Effector memory CD8-positive, alpha-beta T cell (primary cell): ENCODE results near the gene PTF1A.

ENCODE experiments used
- ATAC-seq: fragments of 150-1000 bp; cut with Tn5 transposase; replicated peaks from 2 replicates; pipeline ENCODE4 v1.10.0; 2021; ENCODE audit warnings: mild to moderate bottlenecking, moderate library complexity
- DNase-seq, 3 experiments: peaks; one replicate each; pipeline ENCODE4 v3.0.0; 2021
- H3K27ac Mint-ChIP-seq, 2 donors: one replicate each; pipeline ENCODE4 v1.8.0; 2022; ENCODE audit warnings: mild to moderate bottlenecking in 2 of 2, mixed read lengths in 2 of 2, moderate library complexity in 2 of 2
- H3K27me3 Mint-ChIP-seq, 2 donors: one replicate each; pipeline ENCODE4 v1.8.0; 2022; ENCODE audit warnings: mixed read lengths in 2 of 2
- H3K36me3 Mint-ChIP-seq: one replicate; pipeline ENCODE4 v1.8.0; 2022; ENCODE audit warnings: mild to moderate bottlenecking, moderate library complexity, mixed read lengths; ENCODE audit not compliant: insufficient read depth
- H3K4me1 Mint-ChIP-seq, 2 donors: one replicate each; pipeline ENCODE4 v1.8.0; 2022; ENCODE audit warnings: low read depth in 2 of 2, mixed read lengths in 2 of 2
- H3K4me3 Mint-ChIP-seq, 2 donors: one replicate each; pipeline ENCODE4 v1.8.0; 2022; ENCODE audit warnings: mild to moderate bottlenecking in 2 of 2, mixed read lengths in 2 of 2, moderate library complexity in 2 of 2
- H3K9me3 Mint-ChIP-seq, 2 donors: one replicate each; pipeline ENCODE4 v1.8.0; 2022; ENCODE audit warnings: mixed read lengths in 2 of 2

The PTF1A gene

DNA sequence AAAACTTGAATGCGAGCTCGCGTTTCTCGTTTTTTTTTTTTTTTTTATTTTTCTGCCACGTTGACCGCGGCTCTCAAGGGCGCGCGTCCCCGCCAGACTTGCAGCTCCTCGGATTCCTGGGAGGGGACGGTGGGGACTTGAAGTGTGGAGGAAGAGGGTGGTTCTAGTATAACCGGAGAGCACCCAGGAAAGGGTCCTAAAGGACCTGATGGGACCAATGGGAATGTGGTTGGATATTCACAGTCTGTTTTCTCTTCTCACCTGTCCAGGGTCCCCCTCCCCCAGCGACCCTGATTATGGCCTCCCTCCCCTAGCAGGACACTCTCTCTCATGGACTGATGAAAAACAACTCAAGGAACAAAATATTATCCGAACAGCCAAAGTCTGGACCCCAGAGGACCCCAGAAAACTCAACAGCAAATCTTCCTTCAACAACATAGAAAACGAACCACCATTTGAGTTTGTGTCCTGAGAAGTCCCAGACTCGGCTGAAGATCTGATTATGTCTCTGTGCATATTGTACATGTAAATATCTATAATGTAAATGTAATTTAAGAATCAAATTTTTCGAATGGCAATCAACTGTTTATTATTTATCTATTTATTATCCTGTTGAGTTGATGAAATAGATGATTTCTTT lies 1.4 kb downstream of the PTF1A start:
- Mint-ChIP-seq H3K9me3 (no peaks in the 10 kb centered on the region), H3K4me1 (peaks cover 0 to 1% of the 10 kb centered on the region in 2 donors), H3K36me3 (no peaks in the 10 kb centered on the region), H3K4me3 (no peak overlapping the region), H3K27ac (no peak overlapping the region), H3K27me3 (peaks cover 75 to 83% of the 10 kb centered on the region in 2 donors)
- ATAC-seq, result no peak
- DNase-seq, result no peak

DNA sequence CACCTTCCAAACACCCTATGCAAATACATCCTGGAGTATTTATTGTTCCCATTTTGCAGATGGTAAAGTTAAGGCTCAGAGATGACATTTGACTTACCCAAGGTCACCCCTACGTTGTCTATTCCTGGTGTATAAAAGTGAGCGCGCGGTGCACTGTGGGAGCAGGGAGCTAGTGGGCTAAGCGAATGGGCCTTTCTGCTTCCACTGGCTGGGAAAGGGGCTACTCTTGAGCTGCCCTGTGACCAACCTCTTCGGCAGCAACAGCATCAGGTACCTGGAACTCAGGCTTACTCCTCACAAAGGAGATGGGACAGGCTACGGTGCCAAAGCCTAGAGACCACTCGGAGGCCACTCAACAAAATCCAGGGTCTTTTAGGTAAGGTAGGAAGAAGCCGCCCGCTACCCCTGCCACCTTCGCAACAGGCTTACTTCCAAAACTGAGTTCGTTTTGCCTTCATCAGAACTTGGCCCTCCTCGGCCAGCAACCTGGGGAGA lies 2.4 kb downstream of the PTF1A start:
- no peak for ATAC-seq
- DNase-seq, result no peak
- Mint-ChIP-seq H3K4me3 (no peak overlapping the region), H3K27ac (no peak overlapping the region), H3K9me3 (no peaks in the 10 kb centered on the region), H3K36me3 (no peaks in the 10 kb centered on the region), H3K27me3 (peaks cover 68 to 80% of the 10 kb centered on the region in 2 donors), H3K4me1 (peaks cover 0 to 1% of the 10 kb centered on the region in 2 donors)

DNA sequence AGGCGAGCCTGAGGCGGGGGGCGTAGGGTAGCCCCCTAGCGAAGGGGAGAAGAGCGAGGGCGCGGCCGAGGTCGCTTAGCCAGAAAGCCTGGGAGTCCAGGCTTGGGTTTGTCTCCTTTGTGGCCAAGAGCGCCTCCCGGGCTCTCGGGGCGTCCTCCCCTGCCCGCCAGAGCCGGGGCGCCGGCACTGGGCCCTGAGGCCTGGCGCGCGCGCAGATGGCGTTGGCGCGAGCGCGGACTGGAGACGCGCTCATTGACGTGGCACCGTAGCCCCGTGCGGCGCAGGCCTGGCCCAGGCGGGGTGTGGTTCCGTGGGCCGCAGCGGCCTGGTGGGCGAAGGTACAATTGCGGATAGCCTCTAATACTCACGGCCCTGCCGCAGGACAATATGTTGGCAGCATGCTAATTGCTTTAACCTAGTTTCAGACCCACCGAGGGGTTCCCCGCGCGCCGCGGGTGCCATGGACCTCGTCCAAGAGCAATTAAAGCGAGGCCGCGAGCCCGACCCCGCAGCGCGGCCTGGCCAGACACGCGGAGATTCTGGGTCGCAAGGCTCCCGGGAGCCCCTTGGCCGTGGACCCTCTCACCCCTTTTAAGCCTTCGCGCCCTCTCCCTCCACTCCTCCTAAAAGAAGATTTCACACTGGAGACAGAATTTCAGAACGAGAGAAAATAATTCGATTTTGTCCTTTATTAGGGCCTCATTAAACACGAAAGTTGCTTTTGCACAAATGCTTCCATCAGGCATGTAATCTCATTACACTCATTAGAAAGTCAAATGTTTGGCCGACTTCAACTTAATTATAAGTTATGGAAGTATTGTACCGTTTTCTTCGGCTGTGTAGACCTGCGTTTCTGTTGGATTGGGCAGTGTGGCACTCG lies 3.1 kb downstream of the PTF1A start:
- Mint-ChIP-seq H3K27me3 (peaks cover 67 to 80% of the 10 kb centered on the region in 2 donors), H3K4me1 (peaks cover 0 to 1% of the 10 kb centered on the region in 2 donors), H3K27ac (no peak overlapping the region), H3K36me3 (no peaks in the 10 kb centered on the region), H3K9me3 (no peaks in the 10 kb centered on the region), H3K4me3 (no peak overlapping the region)
- no peak for ATAC-seq
- no peak for DNase-seq

DNA sequence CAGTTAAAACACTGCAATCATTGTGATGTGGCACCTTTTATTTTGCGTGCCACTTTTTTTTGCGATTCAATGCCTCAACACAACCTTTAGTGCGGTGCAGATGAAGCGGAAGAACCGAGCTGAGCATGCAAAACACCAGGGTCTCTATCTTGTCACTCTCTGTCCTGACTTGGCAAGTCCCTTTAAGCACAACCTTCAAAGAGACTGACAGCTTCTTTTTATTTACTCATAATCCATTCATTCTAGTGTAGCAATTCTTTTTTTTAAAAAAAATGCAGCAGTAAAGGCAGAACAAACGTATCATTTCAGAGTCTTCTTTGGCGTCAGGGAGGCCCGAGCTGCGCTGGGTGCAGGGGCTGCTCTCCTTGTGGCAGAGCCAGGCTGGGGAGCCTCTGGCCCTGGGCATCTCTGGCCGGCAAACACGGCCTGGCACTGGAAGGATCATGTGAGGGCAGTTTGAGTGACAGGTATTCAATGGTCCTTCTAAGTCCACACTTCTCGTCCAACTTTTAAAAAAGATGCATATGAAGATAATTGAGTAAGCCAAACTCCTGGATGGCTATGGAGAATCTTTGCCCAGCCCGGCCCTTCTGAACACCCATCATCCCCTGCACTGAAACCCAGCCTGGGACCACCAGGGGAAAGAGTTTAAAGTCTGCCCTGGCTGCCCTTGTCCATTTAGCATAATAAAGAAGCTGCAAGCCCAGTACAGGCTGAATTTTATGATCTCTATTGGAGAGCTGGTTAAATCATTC lies 3.9 kb downstream of the PTF1A start:
- no peaks in the 10 kb centered on the region for H3K9me3 Mint-ChIP-seq
- peaks cover 4% of the 10 kb centered on the region for H3K36me3 Mint-ChIP-seq
- no peak overlapping the region for H3K4me3 Mint-ChIP-seq
- ATAC-seq, result no peak
- peaks cover 66 to 80% of the 10 kb centered on the region in 2 donors for H3K27me3 Mint-ChIP-seq
- DNase-seq, result no peak
- H3K27ac Mint-ChIP-seq, result no peak overlapping the region
- peaks cover 0 to 1% of the 10 kb centered on the region in 2 donors for H3K4me1 Mint-ChIP-seq

DNA sequence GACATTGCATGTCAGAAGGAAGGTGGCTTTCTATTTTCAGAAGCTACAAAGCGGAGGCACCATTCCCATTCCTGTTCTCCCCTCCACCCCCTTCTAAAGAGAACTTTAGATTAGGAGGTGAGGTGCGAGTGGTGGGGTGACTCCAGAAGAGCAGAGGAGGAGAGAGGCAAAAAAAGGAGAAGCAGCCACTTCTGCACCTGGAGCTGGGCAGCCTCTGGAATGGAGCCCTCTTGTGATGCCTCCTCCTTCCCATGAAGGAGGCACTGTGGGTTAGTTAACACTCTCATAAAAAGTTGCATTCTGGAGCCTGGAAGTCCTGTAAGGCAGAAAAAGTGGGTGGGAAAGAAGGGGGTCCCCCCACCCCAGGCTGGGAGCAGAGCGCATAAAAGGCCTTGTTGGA lies 4.8 kb downstream of the PTF1A start:
- ATAC-seq (no peak), DNase-seq (no peak)
- no peaks in the 10 kb centered on the region for H3K9me3 Mint-ChIP-seq
- no peak overlapping the region for H3K27ac Mint-ChIP-seq
- no peak overlapping the region for H3K4me3 Mint-ChIP-seq
- peaks cover 0 to 1% of the 10 kb centered on the region in 2 donors for H3K4me1 Mint-ChIP-seq
- peaks cover 4% of the 10 kb centered on the region for H3K36me3 Mint-ChIP-seq
- peaks cover 70 to 85% of the 10 kb centered on the region in 2 donors for H3K27me3 Mint-ChIP-seq

DNA sequence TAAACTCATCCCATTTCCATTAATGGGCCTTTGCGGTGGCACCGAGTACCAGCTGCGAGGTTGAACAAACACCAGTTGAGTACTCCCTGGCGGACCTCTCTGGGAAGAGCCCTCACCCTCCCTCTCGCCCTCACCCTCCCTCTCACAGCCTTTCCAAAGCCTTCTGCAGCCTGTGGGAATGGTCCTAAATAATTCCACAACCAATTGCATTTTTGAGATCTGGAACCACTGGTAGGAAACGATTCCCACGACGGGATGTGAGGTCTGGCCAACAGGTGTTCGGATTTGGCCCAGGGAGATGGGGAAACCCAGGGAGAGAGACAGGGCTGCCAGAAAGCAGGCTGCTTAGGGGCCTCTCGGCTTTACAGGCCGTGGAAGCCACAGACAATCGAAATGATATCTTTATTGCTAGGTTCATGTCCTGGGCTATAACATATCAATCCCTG lies 5.3 kb downstream of the PTF1A start:
- Mint-ChIP-seq H3K9me3 (no peaks in the 10 kb centered on the region), H3K4me3 (no peak overlapping the region), H3K36me3 (peaks cover 4% of the 10 kb centered on the region), H3K27me3 (peaks cover 76 to 90% of the 10 kb centered on the region in 2 donors), H3K27ac (no peak overlapping the region), H3K4me1 (peaks cover 0 to under 1% of the 10 kb centered on the region in 2 donors)
- ATAC-seq (no peak), DNase-seq (no peak)

DNA sequence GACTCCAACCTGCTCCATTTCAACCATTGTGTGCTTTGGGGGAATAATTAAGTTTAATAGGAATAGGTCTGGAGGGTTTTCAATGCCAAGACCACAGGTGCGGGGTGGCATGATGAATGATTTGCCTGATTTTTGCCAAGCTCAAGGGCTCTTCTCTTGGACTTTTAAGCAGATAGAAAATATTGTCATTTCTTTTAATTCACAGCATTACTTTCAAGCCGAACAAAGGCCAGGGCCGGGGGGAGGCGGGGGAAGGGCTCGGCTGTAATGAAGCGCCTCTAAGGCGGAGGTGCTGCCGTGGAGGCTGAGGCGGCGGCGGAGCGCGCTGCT lies 6.5 kb downstream of the PTF1A start:
- H3K27me3 Mint-ChIP-seq, result peaks cover 83 to 97% of the 10 kb centered on the region in 2 donors
- no peak overlapping the region for H3K4me3 Mint-ChIP-seq
- no peaks in the 10 kb centered on the region for H3K4me1 Mint-ChIP-seq
- H3K36me3 Mint-ChIP-seq, result peaks cover 4% of the 10 kb centered on the region
- no peak for DNase-seq
- no peak for ATAC-seq
- no peak overlapping the region for H3K27ac Mint-ChIP-seq
- H3K9me3 Mint-ChIP-seq, result no peaks in the 10 kb centered on the region

DNA sequence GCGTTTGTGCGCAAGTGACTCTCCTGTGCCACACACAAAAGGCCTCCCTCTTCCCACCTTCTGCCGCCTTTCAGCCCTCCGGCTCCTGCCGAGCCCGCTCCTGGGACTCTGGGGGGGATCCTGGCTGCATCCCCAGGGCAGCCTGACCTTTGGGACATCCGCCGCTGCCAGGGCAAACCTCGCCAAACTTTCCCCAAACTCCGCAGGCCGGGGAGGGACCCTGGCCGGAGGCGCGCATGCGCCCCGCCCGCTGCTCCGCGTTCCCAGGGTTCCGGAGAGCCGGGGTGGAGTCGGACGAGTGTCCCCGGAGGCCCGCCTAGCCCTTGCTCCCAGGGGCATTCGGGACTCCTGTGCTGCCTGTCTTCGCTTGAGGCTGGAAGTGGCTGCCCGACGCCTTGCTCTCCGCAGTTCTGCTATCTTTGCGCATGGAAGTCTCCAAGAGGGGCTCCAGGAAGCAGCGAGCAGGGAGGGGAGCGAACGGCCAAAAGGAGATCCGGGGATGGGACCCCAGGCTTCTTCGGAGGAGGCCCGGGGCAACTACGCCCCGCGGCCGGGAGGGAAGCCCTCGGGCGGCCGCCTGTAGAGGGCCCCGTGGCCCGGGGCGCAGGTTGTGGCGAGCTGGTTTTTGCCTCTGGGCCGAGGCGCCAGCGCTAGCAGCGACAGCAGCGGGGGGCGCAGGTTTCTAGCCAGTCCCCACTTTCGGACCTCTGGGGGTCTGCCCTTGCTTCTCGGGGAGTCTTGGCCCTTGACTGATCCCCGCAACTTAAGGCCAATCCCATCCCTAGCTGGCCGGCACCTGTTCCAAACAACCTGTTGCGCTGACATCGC lies 7.0 kb downstream of the PTF1A start:
- H3K36me3 Mint-ChIP-seq, result peaks cover 4% of the 10 kb centered on the region

DNA sequence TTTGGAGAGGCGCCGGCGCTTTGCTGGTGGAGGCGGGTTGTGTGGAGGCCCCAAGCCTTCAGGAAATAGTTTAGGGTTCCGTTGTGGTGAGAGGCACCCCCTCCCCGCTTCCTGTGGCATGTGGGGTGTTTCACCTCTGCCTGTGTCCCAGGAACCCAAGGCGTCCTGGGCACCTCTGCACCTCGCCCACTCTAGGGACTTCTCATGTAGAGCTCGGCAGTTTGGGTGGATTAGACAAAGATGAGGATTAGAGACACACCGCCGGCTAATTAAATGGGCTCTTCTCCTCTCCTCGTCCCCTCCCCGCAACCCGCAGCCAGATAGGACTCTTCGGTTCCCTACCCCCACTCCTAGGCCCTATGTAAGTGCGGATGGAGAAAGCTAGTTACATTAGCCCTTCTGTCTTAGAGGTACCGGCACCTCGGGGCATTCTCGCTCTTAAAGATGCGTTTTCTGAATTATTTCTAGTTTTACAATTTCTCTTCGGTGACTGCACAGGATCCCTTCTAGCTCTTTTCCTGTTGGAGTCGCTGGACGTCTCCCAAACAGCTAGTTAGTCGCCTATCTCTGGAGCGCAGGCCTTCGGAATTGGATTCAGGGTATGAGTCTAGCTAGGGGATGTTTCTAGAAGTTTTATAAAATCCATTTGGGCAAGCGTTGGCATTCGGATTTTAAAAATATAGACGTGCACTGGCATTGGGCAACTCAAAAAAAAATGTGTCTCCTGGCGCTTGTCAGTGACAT lies 7.8 kb downstream of the PTF1A start:
- DNase-seq, result no peak
- no peak overlapping the region for H3K27ac Mint-ChIP-seq
- H3K36me3 Mint-ChIP-seq, result peaks cover 4% of the 10 kb centered on the region
- H3K9me3 Mint-ChIP-seq, result no peaks in the 10 kb centered on the region
- H3K27me3 Mint-ChIP-seq, result peaks cover 83 to 97% of the 10 kb centered on the region in 2 donors
- no peak overlapping the region for H3K4me3 Mint-ChIP-seq
- no peaks in the 10 kb centered on the region for H3K4me1 Mint-ChIP-seq
- ATAC-seq, result no peak

More for the DNA sequence above, 7.0 kb downstream of the PTF1A start:
- ATAC-seq (no peak), DNase-seq (no peak)
- no peaks in the 10 kb centered on the region for H3K9me3 Mint-ChIP-seq
- H3K27ac Mint-ChIP-seq, result no peak overlapping the region
- H3K4me1 Mint-ChIP-seq, result no peaks in the 10 kb centered on the region
- peaks cover 83 to 97% of the 10 kb centered on the region in 2 donors for H3K27me3 Mint-ChIP-seq
- H3K4me3 Mint-ChIP-seq, result no peak overlapping the region

DNA sequence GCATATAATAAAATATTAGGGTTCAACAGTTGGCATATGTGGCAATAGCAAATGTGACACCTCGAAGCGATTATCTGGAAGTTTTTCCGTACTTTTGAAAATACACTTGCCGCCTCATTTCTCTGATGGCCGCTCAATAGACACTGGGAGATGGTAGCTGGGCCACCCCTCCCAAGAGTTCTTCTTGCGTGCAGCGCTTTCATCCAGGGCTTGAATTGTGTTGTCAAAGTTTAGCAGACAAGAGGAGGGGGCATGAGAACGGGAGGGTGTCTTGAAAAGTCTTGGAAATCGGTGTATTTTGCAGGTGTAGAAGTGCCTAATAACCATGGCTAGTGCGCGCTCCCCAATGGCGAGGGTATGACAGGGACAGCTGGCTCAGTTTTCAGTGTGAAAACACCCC lies 8.5 kb downstream of the PTF1A start:
- Mint-ChIP-seq H3K4me1 (no peaks in the 10 kb centered on the region), H3K36me3 (peaks cover 4% of the 10 kb centered on the region), H3K9me3 (no peaks in the 10 kb centered on the region), H3K27ac (no peak overlapping the region), H3K27me3 (peaks cover 78 to 92% of the 10 kb centered on the region in 2 donors), H3K4me3 (no peak overlapping the region)
- ATAC-seq (no peak), DNase-seq (no peak)

DNA sequence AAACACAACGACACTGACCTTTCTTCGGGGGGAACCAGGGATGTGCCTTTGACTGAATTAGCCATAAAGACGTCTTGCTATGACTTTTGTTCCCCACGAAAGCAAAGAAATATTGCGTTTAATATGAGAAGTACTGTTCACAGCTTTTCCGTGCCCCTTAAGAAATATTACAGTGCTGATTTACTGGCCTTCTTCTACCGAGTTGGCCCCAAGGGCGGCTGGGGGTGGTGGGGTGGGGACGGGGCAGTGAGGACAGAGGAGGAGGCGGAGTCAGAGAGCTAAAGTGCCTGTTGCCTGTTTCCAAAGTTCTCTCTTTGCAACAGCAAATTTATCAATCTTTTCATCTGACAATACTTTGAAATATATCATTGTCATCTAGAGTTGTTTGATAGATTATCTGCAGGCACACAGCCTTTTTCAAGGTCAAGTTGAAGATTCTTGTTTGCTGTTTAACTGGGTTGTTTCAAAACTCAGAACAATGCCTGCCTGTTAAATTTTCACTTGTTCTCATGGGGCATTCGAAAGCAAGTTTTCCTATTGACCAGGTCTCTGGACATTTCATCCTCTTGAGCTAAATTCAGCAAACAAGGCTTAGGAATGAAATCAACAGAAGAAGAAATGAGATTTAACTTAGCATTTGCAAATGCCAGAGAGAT lies 9.0 kb downstream of the PTF1A start:
- no peak for DNase-seq
- peaks cover 73 to 87% of the 10 kb centered on the region in 2 donors for H3K27me3 Mint-ChIP-seq
- H3K9me3 Mint-ChIP-seq, result no peaks in the 10 kb centered on the region
- H3K36me3 Mint-ChIP-seq, result peaks cover 4% of the 10 kb centered on the region
- H3K4me1 Mint-ChIP-seq, result no peaks in the 10 kb centered on the region
- no peak overlapping the region for H3K27ac Mint-ChIP-seq
- no peak overlapping the region for H3K4me3 Mint-ChIP-seq
- ATAC-seq, result no peak

DNA sequence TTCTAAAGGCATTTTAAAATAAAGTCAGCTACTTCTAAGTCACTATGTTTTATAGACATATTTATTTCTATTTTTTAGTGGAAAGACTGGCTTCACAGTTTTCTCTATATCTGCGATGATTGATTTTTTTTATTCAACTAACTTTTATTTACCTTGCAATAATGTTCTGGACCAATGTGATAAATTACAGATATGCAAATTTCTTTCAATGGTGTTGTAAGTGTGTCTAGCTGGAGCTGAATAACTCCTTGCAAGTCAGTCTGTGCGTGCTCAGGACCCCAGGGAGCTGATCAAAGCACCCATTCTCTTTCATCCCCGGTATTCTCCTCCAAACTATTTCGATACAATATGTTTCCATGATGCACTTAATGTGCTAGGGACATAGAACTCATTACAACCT lies 9.7 kb downstream of the PTF1A start:
- Mint-ChIP-seq H3K9me3 (no peaks in the 10 kb centered on the region), H3K36me3 (peaks cover 4% of the 10 kb centered on the region), H3K27ac (no peak overlapping the region), H3K4me1 (no peaks in the 10 kb centered on the region), H3K27me3 (peaks cover 66 to 80% of the 10 kb centered on the region in 2 donors), H3K4me3 (no peak overlapping the region)
- no peak for ATAC-seq
- DNase-seq, result no peak
